HG02981 (cell line): ENCODE measurements around the gene EIF3C.
"Not testable (repeated sequence)": the region's sequence is repeated elsewhere in the genome, so short reads cannot be mapped to it uniquely, and the experiment has no call there.

ENCODE experiments used
- ATAC-seq: cut with Tn5 transposase; IDR thresholded peaks from one replicate; pipeline ENCODE4 v1.9.1; 2021; ENCODE audit warnings: mild to moderate bottlenecking, moderate library complexity; ENCODE audit not compliant: unreplicated experiment

Gene EIF3C

GRCh38 chr16:28749997-28750465, 38.8 kb downstream of the EIF3C start:
- peak; percentile 91 for ATAC-seq

- peak; percentile 51 for ATAC-seq
These were observed 39.3 kb downstream of the EIF3C start for GRCh38 chr16:28750469-28751067.

- ATAC-seq = not testable (repeated sequence)
These were observed 40.2 kb downstream of the EIF3C start, which contains the start of gene NPIPB9 for GRCh38 chr16:28751487-28751886. Gene NPIPB9 (plus strand): TSS chr16:28751787.

- not testable (repeated sequence) for ATAC-seq
These were observed 70.4 kb downstream of the EIF3C start for GRCh38 chr16:28781697-28782096.

- not testable (repeated sequence) for ATAC-seq
These were observed 71.1 kb downstream of the EIF3C start for GRCh38 chr16:28782357-28782756.
